Fibroblast of the aortic adventitia (primary cell): Measurements from ENCODE around the gene DHRSX. TPM values are rescaled to one million over a fixed set of nuclear protein-coding genes. Genes with fewer than 3 reads are reported as not detected.

Experiments
- DNase-seq: peaks from one replicate; pipeline ENCODE4 v3.0.0-alpha.2; 2010; ENCODE audit warnings: low read depth
- H3K4me3 ChIP-seq: 2 replicates; pipeline ENCODE4 v1.5.1; 2011; ENCODE audit warnings: low read depth, mild to moderate bottlenecking, control low read depth, low read length, moderate library complexity
- CTCF ChIP-seq: IDR thresholded peaks from 2 replicates; pipeline ENCODE4 v1.5.1; 2011; ENCODE audit warnings: mild to moderate bottlenecking, low read length, control low read depth, inconsistent platforms; ENCODE audit not compliant: insufficient read depth
- total RNA-seq: library from RNA; depleted of rRNA; stranded (reverse); fragments of >200 nt; gene quantifications from 2 replicates; pipeline ENCODE4 v1.2.3, GENCODE V29; 2012; ENCODE audit warnings: low replicate concordance

Gene DHRSX
- total RNA-seq, 1 donor: 17.5 TPM

DNA sequence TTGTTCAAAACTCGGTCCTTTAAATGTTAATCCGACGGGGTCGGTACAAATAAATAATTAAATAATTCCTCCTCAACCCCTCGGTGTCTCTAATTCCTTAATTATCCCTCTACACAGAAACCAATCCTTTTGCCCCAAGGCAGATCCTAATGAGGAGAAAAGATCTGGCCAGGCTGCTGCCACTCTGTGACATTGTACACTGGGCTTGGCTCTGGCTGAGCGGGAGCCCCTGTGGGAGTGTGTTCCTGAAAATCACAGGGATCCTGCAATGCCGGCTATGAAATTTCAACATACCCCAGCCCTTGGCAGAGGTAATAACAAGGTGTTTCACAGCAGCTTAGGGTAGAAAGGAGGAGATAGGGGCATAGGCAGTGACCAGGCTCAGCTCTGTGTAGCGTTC lies 96.0 kb downstream of the DHRSX start:
- H3K4me3 ChIP-seq: no peak overlapping the region
- TF ChIP-seq CTCF: no peak
- no peak for DNase-seq

DNA sequence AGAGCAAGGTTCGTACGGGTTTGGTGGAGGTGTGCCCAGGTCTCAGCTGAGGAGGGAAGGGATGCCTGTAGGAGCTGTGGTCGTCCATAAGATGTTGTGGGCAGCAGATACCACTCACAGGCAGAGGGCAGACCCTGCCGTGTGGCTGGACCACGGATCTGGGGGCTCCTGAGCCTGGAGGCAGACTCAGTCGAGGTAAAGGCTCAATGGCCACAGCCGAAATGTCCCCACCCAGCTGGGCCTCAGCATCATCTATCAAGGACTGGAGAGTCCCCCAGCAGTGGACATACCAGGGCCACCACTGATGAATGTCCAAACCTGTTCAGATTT lies 98.5 kb downstream of the DHRSX start:
- no peak overlapping the region for H3K4me3 ChIP-seq
- DNase-seq: no peak
- TF ChIP-seq CTCF: no peak

GRCh38 chrX:2401590-2402360 lies 99.0 kb downstream of the DHRSX start:
- H3K4me3 ChIP-seq: no peak overlapping the region
- no peak for TF ChIP-seq CTCF
- DNase-seq: no peak

DNA sequence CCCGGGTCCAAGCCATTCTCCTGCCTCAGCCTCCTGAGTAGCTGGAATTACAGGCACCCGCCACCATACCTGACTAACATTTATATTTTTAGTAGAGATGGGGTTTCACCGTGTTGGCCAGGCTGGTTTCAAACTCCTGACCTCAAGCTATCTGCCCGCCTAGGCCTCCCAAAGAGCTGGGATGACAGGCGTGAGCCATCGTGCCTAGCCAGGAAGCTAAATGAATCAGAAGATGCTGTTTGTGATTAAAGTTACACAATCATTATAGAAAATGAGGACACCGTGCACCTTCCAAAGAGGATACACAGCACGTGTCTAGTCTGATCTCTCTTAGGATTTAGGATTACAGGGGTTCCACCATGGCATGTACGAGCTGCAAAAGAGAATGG lies 99.6 kb downstream of the DHRSX start:
- no peak for TF ChIP-seq CTCF
- no peak overlapping the region for H3K4me3 ChIP-seq
- no peak for DNase-seq

GRCh38 chrX:2398064-2398656 lies 102.6 kb downstream of the DHRSX start:
- TF ChIP-seq CTCF: no peak
- DNase-seq: peak; percentile 50
- no peak overlapping the region for H3K4me3 ChIP-seq

GRCh38 chrX:2397229-2398063 lies 103.3 kb downstream of the DHRSX start:
- no peak for TF ChIP-seq CTCF
- no peak overlapping the region for H3K4me3 ChIP-seq
- no peak for DNase-seq
